Inferior parietal cortex (tissue), 1 donor: ENCODE measurements around the gene ANGEL1.

Source experiments
- DNase-seq: peaks from one replicate; pipeline ENCODE4 v3.0.0-alpha.2; 2016; ENCODE audit errors: extremely low spot score

The ANGEL1 gene, protein sequence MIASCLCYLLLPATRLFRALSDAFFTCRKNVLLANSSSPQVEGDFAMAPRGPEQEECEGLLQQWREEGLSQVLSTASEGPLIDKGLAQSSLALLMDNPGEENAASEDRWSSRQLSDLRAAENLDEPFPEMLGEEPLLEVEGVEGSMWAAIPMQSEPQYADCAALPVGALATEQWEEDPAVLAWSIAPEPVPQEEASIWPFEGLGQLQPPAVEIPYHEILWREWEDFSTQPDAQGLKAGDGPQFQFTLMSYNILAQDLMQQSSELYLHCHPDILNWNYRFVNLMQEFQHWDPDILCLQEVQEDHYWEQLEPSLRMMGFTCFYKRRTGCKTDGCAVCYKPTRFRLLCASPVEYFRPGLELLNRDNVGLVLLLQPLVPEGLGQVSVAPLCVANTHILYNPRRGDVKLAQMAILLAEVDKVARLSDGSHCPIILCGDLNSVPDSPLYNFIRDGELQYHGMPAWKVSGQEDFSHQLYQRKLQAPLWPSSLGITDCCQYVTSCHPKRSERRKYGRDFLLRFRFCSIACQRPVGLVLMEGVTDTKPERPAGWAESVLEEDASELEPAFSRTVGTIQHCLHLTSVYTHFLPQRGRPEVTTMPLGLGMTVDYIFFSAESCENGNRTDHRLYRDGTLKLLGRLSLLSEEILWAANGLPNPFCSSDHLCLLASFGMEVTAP

DNA sequence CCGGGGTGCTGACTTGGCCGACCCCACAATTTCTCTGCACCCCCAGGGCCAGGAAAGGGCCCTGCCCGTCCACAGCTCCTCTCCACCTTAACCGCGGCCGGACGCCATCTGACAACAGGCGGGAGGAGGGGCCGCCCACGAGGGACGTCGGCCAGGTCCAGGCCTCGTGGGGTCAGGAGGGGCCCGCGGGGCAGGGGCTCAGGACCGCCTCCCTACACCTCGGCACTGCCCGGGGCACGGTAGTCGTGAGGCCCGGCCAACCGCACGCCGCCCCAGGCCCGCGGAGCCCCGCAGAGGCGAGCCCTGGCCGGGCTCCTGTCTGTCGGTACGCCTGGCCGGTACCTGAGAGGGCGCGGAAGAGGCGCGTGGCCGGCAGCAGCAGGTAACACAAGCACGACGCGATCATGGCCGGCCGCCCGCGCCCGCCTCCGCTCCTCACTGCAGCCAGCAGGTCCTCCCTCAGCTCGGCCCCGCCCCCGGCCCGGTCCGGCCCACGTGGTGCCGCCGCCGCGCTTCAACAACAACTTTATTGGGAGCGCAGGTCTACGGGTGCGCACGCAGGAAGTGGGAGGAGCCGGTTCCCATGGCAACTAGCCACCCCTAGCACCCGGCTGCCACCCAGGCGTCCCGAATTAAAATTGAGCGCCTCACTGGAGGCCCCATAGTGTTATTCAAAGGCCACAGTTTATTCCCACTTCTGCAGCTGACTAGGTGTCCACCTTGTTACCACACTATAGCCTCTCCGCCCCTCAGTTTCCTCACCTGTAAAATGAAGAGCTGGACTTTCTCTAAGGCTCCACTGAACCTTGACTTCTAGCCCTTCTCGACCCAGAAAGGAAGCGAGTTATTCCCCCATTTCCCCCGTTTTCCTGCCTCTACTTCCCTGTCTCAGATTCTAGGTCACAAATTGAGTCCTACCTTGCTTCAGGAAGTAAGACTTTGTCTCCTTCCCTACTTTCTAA is at the start of gene ANGEL1:
ANGEL1 (minus strand) TSS at position 461 of the 962 bp plus-strand sequence; CDS start at position 406, 55 bp downstream.
- peak; percentile 87 for DNase-seq

DNA sequence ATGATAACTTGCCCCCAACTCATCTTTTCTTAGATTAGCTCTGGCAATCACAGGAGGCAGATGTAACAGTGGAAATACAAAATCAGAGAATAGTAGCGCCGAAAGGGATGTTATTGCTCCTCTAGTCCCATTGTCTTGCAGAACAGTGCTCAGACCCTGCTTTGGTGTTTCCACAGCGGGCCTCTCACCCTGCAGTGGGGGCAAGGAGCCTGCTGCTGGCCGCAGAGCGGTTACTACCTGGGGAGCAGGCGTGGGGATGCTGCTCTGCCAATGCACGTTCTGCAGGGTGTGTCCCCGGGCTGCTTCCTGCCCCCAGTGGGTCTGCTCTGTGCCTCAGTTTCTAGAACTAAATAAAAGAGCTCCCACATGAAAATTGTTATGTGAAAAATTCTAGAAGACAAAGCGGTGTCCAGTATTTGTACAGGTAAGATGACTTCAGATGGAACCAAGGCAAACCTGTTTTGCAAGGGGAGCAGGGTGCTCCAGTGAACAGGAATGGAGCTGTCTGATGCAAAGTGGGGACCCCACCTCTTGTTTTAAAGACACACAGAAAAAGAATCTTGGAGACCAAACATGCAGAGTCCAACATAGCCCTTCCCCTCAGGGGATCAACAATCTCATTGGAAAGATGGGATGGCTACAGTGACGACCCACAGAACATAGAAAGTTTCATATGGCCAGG is 49.0 kb upstream of the ANGEL1 start:
- no peak for DNase-seq

DNA sequence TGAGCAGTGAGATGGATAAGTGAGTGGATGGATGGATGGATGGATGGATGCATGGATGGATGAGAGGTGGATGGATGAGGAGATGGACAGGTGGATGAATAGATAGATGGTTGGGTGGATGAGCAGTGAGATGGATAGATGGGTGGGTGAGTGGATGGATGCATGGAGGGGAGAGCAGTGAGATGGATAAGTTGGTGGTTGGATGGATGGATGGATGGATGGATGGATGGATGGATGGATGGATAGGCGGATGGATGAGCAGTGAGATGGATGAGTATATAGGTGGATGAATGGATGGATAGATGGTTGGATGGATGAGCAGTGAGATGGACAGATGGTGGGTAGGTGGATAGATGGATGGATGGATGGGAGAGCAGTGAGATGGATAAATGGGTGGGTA is 44.1 kb upstream of the ANGEL1 start:
- no peak for DNase-seq

DNA sequence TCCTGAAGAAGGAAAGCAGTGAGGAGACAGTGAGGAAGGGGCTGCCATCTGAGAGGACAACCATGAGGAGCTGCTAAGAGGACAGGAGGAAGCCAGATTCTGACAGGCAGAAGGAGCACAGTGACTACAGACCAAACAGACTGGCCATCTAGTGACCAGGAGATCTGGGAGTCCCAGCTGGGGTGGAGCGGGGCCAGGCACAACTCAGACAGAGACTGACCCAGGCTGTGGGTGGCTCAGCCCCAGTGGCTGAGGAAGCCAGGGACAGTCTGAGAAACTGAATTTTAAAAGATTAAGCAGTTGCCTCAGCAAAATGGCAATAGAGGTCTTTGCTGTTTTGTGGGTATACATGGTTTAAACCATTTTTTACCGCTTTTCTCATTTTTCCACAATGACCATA is 42.4 kb upstream of the ANGEL1 start:
- DNase-seq = no peak

DNA sequence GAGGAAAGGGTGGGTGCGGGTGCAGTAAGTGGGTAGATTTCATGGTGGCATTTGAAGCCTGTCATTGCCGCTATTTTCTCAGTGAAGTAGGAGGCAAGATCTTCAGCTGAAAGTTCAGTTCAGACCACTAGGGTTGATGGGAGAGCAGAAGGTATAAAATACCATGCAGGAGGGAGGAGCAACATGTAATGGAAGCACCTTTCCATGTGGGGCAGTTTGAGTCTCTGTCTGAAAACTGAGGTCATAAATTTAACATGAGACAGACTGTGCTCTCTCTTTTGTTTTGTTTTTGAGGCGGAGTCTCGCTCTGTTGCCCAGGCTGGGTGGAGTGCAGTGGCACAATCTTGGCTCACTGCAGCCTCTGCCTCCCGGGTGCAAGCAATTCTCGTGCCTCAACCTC is 36.2 kb upstream of the ANGEL1 start:
- no peak for DNase-seq

DNA sequence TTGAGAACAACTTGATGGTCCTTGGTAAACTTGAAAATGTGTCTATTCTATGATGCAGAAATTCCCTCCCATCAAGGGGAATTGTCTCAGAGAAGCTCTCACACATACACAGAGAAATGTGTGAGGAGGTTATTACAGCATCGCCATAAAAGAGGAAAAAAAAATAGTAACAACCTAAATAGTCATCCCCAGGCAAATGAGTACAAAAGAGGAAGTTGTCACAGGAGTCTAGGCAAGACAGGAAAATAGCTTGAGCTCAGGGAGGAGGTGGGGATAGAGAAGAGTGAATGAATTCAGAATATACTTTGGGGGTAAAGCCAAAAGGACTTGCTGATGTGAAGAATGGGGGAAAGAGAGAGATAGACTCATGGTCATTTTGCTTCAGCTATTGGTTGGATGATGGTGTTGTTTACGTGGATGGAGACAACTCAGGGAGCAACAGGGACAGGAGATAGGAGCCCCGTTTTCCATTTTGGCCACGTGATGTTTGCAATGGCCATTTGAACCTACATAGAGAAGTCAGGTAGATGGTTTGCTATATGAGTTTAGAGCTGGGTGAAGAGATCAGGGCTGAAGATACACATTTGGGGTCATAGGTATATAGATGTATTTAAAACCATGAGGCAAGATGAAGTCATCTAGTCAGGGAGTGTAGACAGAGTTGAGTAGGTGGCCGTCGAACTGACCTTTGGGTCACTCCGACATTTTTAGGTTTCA is 33.8 kb upstream of the ANGEL1 start:
- DNase-seq = no peak

DNA sequence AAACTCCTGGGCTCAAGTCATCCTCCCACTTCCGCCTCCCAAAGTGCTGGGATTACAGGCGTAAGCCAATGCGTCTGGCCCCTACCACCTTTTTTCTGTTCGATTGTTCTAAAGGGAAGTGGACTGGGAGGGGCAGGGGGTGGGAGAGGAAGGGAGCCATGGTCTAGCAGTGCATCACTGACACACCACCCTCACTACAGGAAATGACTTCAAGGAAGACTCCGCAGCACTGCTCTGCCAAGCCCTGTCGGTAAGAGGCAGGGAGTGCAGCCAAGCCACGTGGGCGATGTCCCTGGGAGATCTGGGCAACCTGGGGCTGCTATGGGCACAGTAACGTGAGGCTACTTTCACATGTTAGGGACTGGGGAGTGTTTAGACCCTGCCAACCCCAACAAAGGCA is 31.5 kb upstream of the ANGEL1 start:
- DNase-seq = no peak

DNA sequence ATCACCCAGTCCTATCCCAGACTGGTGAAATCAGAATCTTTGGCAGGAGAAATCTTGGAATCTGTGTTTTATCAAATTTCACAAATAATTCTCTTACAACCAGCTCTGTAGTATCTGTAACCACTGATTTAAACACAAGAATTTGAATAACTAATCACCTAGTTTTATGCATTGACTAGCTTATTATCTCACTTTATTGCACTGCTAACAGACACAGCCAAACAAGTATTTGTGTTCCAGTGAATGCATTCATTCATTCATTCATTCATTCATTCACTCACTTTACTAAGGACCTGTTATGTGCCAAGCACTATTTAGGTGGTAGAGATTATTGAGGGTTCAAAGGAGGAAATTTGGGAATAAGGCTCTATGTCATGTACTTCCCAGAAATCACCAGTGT is 29.7 kb upstream of the ANGEL1 start:
- DNase-seq = no peak

DNA sequence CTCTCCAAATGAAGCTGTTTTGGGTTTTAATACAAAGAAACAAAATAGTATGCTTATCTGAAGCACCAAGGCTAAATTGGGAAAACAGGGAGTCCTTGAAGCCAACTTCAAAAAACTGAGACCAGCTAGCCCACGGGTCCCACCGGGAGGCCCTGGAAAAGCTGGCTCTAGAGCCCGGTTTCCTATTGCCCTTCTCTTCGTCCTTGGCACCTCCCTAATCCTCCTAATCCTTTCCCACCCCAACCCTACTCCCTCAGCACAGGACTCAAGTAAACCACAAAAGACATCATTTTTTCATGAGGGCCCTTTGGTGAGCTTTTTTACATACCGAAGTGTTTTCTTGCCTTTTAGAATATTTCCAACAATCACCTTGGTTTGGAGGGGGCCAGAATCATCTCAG is 24.8 kb upstream of the ANGEL1 start:
- no peak for DNase-seq

DNA sequence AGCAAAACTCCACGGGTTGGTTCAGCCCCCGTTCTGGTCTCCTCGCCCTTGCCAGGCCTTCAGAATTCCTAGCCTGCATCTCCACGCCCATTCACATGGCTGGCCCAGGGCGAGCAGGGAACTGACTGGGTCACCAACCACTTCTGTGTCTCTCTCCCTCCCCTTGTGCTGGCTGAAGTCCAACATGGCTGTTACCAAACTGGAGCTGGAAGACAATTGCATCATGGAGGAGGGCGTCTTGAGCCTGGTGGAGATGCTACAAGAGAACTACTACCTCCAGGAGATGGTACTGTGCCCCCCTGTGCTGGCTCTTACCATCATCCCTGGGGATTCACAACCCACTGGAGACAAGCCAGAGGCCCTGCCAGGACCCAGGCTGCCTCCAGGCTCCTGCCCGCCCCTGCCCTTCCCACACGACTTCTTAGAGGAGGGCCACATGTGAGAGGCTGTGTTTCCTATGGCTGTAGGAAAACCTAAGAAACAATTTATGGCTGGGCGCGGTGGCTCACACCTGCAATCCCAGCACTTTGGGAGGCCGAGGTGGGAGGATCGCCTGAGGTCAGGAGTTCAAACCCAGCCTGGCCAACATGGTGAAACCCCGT is 23.4 kb upstream of the ANGEL1 start:
- DNase-seq = no peak

DNA sequence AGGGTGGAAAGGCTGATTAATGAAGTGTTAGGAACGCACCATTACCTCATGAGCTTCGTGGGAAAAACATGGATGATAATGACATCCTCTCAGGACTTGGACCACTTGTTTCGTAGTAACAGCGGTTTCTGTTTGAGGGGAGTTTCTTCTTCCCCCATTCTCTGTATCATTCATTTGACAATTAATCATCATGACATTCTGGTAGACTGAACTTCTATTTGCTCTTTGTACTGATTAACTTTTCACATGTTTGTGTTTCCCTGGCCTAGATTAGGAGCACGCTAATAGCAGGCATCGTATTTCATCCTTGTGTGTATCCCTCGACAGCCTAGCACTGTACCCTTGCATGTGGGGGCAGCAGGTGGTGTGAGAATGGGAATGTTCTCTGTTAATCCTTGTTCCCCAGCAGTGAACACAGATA is 21.6 kb upstream of the ANGEL1 start:
- DNase-seq = no peak

DNA sequence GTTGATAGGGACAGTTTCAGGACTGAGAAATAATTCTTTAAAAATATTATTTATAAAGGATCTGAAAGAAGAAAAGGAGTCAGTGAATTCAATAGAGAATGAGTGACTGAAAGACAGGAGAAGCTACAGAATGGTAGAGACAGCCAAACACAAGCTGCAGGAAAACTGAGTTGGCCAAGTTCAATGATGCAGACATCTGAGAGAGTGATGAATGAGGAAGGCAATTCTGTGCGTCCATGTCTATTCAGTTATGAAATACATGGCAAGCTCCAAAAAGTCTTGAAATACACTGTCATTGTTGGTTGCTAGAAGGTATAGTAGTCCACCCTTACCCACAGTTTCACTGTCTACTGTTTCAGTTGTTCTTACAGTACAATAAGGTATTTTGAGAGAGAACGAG is 20.3 kb upstream of the ANGEL1 start:
- DNase-seq = no peak

DNA sequence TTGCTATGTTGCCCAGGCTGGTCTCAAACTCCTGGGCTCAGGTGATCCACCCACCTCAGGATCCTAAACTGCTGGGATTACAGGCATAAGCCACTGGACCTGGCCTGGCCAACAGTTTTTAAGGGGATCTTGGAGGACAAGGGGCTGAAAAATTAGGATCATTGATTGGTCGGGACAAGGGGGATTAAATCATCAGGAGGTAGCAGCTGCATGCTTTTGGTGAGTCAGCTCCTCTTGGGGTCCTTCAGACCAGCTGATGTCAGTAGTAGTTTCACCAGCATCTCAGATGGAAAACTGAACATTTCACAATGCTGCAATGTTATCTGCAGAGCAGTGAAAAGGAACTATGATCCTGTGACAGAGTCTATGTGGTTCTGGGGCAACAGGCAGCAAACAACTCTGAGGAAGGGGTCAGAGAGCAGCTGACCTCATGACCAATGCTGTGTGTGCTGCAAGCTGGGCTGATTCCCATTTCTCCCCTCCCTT is 19.9 kb upstream of the ANGEL1 start:
- no peak for DNase-seq

DNA sequence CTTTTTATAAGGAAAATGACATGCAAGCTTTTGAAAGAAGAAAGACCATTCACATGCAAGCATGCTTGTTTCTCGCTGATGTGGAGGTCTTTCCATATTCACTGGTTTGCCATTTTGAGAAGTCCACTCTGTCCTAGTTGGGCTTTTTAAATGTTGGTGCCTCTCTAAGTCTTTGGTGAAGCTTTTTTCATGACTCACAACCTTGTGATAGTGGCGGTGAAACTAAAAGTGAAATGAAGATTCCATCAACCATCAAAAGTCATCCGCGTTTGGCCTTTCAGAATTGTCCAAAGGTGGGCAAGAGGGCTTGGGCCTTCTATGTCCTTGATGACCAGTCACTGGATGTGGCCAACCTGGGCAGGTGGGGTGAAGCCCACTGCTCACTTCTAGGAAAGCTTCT is 17.9 kb upstream of the ANGEL1 start:
- DNase-seq = no peak

DNA sequence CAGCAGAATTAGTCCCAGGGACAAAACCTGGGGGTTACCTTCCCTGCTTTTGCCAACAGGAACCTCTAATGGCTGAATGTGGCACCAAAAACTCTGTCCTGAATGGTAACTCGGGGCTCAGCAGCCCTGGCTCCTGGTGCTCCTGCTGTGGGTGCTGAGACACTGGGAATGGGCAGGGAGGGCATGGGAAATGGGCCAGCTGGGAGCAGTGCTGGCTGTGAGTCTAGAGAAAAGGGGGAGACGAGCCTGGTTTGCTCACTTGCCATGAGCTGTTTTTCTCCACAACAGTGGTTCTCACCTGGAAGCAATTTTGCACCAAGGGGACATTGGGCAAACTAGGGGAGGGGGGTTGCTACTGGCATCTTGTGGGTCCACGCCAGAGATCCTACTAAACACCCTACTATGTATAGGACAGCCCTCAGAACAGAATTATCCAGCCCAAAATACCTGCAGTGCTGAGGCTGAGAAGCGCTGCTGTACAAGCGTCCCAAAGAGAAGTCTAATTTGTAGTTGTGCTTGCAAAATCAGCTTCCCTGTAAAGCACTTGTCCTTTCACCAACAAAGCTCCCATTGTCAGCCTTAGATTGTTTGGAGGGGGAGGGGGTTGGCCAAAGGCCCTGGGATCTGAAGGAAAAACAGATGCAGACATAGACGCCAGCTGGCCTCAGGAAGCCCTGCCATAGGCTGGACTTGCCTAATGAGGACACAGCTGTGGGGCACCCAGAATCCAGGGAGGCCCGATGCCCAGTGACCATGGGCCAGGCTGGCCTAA is 17.2 kb upstream of the ANGEL1 start:
- DNase-seq = peak; percentile 87

DNA sequence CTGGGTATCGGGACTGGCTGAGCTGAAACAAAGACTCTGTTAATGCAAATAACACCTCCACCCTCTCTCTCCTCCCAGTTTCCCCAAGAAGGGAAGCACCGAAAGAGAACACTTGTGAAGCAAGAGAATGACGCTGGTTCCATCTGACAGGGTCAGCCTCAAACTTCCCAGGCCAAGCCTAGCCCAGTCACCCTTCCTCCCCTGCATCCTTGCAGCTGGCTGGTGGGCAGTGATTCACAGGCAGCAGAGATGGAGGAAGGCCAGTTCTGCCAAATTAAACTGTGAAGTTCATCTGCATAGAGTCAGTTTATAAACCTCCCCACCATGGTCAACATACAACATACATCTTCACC is 16.3 kb upstream of the ANGEL1 start:
- DNase-seq = no peak

DNA sequence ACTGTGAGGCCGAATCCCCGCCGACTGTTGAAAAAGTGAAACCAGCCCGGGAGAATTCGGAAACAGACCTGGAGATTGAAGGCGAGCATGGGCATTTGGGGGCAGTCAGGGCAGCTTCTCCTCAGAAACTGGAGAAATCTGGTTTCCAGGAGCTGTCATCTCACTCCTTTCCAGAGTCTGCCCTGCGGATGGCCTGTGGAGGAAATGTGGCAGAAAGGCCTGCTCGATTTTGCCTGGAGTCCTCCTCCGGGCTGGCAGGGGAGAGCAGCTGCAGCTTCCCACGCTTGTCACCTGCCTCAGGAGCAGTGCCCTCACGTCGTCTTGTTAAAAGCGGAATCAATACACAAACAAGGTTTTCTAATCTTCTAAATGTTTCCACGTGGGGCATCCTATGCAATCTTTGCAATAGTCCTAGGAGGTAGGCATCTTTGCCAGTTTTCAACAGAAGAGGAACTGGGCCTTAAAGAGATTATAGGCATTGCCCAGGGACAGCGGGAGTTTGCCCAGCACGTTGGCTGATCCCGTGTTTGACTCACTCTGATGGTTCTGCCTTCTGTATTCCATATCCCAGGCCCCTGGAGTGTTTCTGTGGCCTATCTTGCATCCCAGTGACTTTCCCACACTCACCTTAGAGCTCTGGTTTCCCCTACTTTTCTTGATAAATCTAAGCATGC is 15.8 kb upstream of the ANGEL1 start:
- DNase-seq = no peak

DNA sequence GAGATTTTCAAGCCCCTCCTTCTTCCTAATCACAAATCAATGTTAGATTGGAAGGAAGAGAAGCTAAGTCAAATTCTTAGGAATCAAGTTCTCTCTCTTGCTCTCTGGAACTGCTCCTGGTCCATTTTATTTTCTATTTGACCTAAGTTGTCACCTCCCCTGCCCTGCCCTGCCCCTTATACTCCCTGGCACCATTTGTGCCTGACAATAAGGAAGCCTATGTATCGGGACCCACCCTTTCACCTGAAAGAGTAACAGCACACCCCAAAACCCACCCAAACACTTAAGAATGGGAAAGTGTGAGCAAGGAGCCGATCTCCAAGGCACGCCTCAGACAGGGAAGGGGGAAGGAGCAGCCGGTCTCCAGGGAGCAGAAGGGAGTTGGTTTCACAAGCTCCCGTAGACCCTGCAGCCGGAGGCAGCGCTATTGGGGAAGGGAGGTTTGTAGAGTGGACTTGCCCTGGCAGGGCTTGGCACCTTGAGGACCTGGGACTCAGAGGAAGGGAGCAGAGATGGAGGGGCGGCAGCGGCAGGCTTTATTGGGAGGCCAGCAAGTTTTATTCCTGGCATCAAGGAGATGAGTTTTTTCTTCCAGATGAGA is 15.1 kb upstream of the ANGEL1 start:
- no peak for DNase-seq

DNA sequence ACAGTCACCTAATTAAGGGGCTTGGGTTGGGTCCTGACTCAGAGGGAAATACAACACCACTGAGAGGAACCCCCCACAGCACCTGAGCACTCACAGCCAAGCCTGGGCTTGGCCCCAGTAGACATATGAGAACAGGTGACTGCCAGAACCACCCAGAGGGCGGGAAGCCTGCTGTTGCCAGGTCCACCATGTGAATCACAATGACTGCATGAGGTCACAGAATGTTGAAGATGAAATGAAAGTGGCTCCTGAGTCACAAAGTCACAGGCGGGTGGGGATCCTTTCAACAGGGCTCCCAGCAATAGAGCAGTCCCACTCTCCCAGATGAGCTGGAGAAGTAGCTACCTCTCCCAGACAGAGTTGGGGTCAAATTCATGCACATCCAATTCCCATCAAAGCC is 13.4 kb upstream of the ANGEL1 start, which contains the start of gene LRRC74A:
LRRC74A (plus strand) TSS at position 287 of the 400 bp plus-strand sequence. CDS start 290 bp downstream, outside the sequence.
- DNase-seq = no peak
